ENCODE results near the gene MTA3. TPM values are rescaled to one million over a fixed set of nuclear protein-coding genes. Genes with fewer than 3 reads are reported as not detected.

The MTA3 gene
- total and polyA plus RNA-seq, 2 donors (not counting 3 experiments of a cell fraction or from before 2014, with no cell fraction given) = 36.3 to 53.3 TPM

- H3K9ac ChIP-seq (replicated peaks; ENCODE audit: extremely low read depth, insufficient read depth, low read length) = no peak overlapping the region
- no peaks in the 10 kb centered on the region for H3K4me1 ChIP-seq (ENCODE audit: control insufficient read depth, extremely low read depth, insufficient read depth, low read length)
- FAIRE-seq = no peak
- no peaks in the 10 kb centered on the region for H4K20me1 ChIP-seq (replicated peaks; ENCODE audit: control insufficient read depth, extremely low read depth, insufficient read depth, low read length)
- H3K9me1 ChIP-seq (replicated peaks; ENCODE audit: control insufficient read depth, extremely low read depth, insufficient read depth, low read length) = no peaks in the 10 kb centered on the region
- ChIA-PET CTCF (no interaction called here), POLR2A (no interaction called here)
- H3K4me3 ChIP-seq (replicated peaks in 1 of 3; ENCODE audit: insufficient read depth in 1 of 3, low read depth in 1 of 3, low read length in 3 of 3) = no peak overlapping the region
- TF ChIP-seq POLR2A (IDR thresholded peaks at IDR 0.05; ENCODE audit: low read depth, low read length) (no peak), JUN (IDR thresholded peaks at IDR 0.05; ENCODE audit: borderline replicate concordance, insufficient read depth, insufficient read length, low read depth) (no peak), FOS (IDR thresholded peaks at IDR 0.05; ENCODE audit: borderline replicate concordance, insufficient read depth, low read length) (no peak), EZH2 (IDR thresholded peaks at IDR 0.05; ENCODE audit: borderline replicate concordance, low read depth, low read length, severe bottlenecking) (no peak), MYC (IDR thresholded peaks at IDR 0.05; ENCODE audit: low read depth, low read length) (no peak), POLR2AphosphoS5 (IDR thresholded peaks at IDR 0.05; ENCODE audit: insufficient read depth, low read depth, low read length) (no peak), MAX (IDR thresholded peaks at IDR 0.05; ENCODE audit: insufficient read depth, insufficient read length) (no peak)
- TF ChIP-seq, protein P1, sequence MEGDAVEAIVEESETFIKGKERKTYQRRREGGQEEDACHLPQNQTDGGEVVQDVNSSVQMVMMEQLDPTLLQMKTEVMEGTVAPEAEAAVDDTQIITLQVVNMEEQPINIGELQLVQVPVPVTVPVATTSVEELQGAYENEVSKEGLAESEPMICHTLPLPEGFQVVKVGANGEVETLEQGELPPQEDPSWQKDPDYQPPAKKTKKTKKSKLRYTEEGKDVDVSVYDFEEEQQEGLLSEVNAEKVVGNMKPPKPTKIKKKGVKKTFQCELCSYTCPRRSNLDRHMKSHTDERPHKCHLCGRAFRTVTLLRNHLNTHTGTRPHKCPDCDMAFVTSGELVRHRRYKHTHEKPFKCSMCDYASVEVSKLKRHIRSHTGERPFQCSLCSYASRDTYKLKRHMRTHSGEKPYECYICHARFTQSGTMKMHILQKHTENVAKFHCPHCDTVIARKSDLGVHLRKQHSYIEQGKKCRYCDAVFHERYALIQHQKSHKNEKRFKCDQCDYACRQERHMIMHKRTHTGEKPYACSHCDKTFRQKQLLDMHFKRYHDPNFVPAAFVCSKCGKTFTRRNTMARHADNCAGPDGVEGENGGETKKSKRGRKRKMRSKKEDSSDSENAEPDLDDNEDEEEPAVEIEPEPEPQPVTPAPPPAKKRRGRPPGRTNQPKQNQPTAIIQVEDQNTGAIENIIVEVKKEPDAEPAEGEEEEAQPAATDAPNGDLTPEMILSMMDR (IDR thresholded peaks at IDR 0.05; ENCODE audit: extremely low read depth in 1 of 2, insufficient read depth in 1 of 2, low read depth in 1 of 2, low read length in 2 of 2) = no peak
- intact Hi-C loops (cut with micrococcal nuclease) = no loop called here
- no peak for DNase-seq (ENCODE audit: low read depth, low spot score)
- no peaks in the 10 kb centered on the region for H3K79me2 ChIP-seq (ENCODE audit: control insufficient read depth, insufficient read depth, low read length)
- no peaks in the 10 kb centered on the region for H3K27me3 ChIP-seq (ENCODE audit: control insufficient read depth in 2 of 2, insufficient read depth in 2 of 2, low read length in 2 of 2)
- H3K4me2 ChIP-seq (ENCODE audit: insufficient read depth, low read length) = no peak overlapping the region
- no peak overlapping the region for H2AFZ ChIP-seq (ENCODE audit: low read depth, low read length)
- H3K36me3 ChIP-seq (ENCODE audit: control insufficient read depth in 2 of 2, extremely low read depth in 1 of 2, insufficient read depth in 2 of 2, low read length in 2 of 2) = peaks cover 0 to 1% of the 10 kb centered on the region in 2 experiments
- no peak overlapping the region for H3K27ac ChIP-seq (ENCODE audit: insufficient read depth, low read depth, low read length)
- BruUV-seq (replicated peaks) = no TSS peak
- dilution Hi-C loops (cut with MboI; ENCODE audit: extremely low pct_ligation_motif_present, low sequenced_read_pairs) = no loop called here
- H3K9me3 ChIP-seq (replicated peaks; ENCODE audit: control insufficient read depth, insufficient read depth, low read length) = no peaks in the 10 kb centered on the region
Measured at GRCh38 chr2:42762823-42763804, 194.7 kb downstream of the MTA3 start.

Measured in endothelial cell of umbilical vein (primary cell).